T-helper 22 cell (primary cell): ENCODE data around the gene FAM135A.

Source experiments
- DNase-seq: peaks from one replicate; pipeline ENCODE4 v3.0.0-alpha.2; 2020; ENCODE audit warnings: low read depth

Gene FAM135A

DNA sequence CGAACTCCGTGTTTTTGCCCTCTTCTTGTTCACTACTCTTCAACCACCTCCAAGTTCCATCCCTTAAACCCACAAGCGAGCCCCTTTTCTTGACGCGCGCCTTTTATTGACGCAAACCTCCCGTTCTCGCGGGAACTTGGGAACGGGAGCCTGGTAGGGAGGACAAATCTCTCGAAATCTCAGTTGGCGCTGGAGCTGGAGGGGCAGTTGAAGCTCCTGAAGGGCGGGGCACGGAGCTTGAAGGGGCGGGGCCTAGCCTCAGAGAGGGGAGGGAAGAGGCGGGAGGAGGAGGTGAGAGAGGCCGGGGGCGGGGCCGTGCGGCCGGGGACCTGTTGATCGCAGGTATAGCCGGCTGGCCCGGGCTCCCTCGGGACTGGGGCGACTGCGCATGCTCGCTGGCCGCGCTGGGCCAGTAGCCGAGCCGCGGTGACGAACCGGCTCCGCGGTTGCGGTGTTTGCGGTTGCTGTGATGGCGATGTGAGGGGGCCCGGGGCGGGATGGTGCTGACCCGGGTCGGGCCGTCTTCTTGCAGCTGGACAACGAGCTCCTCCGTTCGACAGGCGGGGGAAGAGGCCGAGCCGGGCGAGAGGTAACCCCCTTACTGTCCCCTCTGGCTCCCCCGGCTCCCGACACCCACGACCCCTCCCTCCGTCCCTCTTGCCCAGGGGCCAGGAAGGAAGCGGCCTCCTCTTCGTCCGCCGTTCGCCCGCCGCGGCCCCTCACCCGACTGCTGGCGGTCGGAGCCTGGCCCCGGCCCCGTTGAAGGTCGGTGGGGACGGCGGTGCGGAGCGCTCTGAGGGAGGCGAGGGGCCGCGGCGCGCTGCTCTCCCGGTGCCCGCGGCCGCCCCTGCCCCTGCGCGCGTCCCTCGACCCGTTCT, at the start of gene FAM135A:
Gene FAM135A, plus strand, starts transcription at position 395 of the 878 bp plus-strand sequence. CDS start 14,835 bp downstream, outside the sequence.
- DNase-seq, result peak; percentile 90

DNA sequence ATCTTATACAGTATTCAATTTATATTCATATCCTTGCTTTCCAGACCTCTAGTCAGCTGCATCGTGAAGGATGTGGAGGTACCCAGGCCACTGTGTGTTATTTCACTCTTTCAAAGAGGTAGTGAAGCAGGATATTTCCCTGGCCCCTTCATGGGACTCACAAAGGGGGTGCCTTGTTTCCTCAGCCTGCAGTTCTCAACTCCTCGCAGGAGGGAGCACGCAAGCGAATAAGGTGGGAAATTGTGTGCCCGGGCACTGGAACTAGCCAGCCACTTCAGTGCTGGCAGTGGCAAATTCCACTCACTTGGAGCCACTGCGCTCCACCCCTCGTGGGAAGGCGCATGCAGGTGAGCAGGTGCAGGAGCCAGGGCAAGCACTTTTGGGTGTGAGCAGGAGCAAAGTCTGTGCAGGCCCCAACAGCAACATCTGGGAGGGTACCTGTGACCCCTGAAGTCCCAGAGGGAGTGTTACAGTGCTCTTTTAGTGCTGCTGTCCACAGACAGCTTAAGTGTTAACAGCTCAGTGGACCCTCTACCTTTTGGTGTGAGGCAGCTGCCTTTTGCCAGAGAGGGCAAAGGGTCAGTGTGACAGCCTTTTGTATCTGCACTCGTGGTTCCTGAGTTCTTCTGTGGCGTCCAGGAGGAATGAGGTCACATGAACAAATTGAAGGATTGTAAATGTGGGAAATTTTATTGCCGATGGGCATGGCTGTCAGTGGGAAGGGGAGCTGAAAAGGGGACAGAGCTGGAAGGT, 49.4 kb upstream of the FAM135A start:
- no peak for DNase-seq

DNA sequence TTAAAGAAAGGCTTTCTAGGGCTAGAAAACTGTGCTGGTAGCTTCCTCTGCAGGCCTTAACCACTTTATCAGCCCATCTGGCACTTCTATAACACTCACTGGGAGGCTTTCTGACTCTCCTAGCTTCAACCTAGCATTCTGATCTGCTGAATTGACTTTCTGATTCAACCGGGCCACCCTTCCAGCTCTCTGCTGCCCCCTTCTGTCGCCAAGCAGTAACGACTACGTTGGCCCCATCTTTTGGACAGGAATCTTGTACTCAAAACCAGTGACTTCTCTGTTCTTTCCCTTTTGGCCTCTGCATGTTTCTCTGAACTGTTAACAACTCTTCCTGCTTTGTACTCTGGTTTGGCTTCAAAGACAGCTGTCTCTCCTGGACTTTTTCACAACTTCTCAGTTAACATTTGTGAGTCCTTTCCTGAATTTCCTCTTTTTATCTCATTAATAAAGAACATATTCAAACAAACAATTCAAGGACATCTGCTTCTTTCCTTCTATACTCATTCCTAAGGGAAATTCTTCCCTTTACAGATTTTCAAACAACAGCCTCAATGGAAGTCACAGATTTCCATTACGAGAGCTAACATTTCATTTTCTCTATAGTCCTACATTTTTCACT, 43.9 kb upstream of the FAM135A start:
- DNase-seq, result peak; percentile 14

GRCh38 chr6:70370496-70370895, 42.8 kb upstream of the FAM135A start:
- no peak for DNase-seq

GRCh38 chr6:70371454-70372105, 41.7 kb upstream of the FAM135A start:
- no peak for DNase-seq

DNA sequence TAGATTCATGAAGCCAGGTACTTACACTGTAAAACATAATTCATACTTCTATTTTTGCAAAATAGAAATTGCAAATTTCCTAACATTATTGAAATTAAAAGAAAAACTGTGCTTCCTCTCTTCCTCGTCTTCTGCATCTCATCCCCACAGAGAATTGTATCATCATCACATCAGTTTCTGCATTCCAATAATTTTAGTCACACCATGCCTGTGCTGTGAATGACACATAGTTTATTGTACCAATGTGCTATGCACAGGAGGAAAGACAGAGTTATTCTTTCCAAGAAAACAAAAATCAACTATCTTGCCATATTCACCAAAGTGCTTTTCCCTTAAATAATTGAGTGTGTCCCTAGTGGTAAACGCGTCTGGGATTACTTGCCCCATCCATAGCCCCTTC, 38.1 kb upstream of the FAM135A start:
- DNase-seq, result no peak

DNA sequence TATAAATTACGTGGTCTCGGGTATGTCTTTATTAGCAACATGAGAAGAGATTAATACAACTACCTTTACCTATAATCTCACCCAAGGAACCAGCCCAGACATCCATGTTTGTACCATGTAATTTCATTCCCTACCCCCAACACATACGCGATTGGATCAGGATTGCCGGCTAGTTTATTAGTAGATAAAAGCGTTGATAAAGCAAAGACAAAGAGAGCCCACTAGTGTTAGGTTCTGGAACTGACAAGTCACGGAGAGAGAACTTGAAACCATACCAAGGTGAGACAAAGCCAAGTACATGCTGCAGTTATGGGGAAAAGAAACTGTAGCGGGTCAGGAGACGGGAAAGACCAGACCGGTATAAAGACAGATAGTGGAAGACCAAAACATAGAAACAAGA, 37.4 kb upstream of the FAM135A start:
- no peak for DNase-seq

GRCh38 chr6:70376628-70377027, 36.7 kb upstream of the FAM135A start:
- DNase-seq, result no peak

DNA sequence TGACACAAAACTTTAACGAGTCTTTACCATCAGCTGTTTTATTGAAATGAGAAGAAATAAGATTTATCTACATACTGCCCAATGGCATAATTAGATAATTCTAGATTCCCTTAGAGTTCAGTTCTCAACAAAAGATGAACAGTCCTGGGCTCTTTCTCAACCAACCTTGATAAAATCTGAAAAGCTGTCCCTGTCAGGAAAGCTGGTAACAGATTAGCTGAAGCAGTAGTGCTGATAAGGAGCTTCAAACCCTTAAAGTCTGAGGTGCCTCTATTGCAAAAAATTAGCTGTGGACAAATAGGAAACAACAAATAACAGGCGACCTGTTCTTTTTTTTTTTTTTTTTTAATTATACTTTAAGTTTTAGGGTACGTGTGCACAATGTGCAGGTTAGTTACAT, 35.9 kb upstream of the FAM135A start:
- no peak for DNase-seq

GRCh38 chr6:70379473-70380013, 33.8 kb upstream of the FAM135A start:
- no peak for DNase-seq

GRCh38 chr6:70380252-70380651, 33.1 kb upstream of the FAM135A start:
- no peak for DNase-seq

DNA sequence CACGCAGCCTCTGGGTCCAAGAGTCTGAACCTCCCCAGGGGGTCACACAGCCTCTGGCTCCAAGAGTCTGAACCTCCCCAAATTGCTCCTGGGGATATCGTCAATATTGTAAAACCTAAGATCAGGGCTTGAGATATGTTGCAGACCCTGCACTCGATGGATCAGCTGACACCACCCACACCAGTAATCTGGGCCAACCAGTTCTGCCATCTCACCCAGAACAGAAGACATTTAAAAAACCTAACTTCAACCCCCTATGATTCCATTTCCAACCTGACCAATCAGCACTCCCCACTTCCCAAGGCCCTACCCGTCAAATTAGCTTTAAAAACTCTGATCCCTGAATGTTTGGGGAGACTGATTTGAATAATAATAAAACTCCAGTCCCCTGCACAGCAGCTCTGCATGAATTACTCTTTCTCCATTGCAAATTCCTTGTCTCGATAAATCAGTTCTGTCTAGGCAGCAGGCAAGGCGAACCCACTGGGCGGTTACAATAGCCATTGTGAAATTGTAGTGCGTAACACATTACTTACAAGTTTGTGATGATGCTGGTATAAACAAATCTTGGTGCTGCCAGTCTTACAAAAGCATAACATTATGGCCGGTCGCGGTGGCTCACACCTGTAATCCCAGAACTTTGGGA, 32.4 kb upstream of the FAM135A start:
- no peak for DNase-seq

GRCh38 chr6:70381417-70381782, 31.9 kb upstream of the FAM135A start:
- DNase-seq, result no peak

GRCh38 chr6:70385901-70386300, 27.4 kb upstream of the FAM135A start:
- no peak for DNase-seq

DNA sequence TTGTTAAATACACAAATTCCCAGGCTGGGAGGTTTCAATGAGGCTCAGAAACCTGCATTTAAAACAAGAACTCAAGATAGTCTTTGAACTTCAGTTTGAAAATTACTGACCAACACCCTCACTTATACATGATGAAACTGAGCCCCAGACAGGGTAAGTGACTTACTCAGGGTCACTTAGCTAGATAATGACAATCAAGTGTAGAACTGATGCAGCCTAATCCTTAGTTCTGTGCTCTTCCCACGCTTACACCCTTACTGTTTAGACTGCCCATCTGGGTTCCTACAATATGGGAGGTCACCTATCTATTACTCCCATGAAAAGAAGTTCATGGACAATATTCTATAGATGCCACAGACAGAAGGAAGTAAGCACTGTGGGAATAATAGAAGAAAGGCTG, 24.5 kb upstream of the FAM135A start:
- DNase-seq, result no peak

- no peak for DNase-seq
These were observed 24.0 kb upstream of the FAM135A start for GRCh38 chr6:70389261-70389660.

GRCh38 chr6:70390067-70390466, 23.2 kb upstream of the FAM135A start:
- no peak for DNase-seq

GRCh38 chr6:70391492-70391891, 21.8 kb upstream of the FAM135A start:
- no peak for DNase-seq

- DNase-seq, result no peak
These were observed 18.6 kb upstream of the FAM135A start for GRCh38 chr6:70394518-70395300.

DNA sequence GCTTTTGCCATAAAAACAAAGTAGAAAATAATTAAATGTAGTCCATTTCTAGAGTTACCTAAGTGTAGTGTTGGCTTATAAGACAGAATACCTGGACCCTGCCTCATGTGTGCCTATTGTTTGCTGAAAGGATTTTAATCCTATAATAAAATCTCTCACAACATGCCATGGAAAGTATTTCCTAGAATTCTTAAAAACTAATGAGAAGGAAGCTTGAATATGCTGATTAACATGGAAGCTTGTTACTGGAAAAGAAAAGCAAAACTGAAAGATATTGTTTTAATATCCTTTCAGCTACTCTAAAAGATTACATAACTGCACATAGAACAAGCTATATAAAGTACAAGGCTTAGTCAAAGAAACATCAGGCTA, 18.0 kb upstream of the FAM135A start:
- DNase-seq, result no peak

DNA sequence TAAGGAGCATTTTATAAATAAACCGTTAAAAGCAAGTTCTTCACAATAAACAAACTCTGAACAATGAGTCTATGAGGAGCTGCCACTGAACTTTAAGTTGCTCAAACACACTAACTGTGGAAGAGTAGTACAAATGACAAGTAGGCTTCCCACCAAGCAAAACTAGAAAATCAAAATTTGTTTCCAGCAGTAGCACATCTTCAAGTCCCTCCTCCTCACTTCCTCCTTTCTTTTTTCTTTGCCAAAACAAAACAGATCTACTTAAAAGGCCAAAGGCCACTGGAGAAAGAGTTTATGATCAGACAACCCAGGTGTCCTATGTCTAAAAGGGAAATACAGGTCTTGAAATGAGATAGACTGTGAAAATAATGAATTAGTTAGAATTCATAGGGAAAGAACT, 17.1 kb upstream of the FAM135A start:
- no peak for DNase-seq
